ENCODE results near the gene SLC1A4. TPM values are rescaled to one million over a fixed set of nuclear protein-coding genes. Genes with fewer than 3 reads are reported as not detected.

The SLC1A4 gene
- total RNA-seq, 2 donors from 2014 or later: 24.2 to 33.8 TPM

DNA sequence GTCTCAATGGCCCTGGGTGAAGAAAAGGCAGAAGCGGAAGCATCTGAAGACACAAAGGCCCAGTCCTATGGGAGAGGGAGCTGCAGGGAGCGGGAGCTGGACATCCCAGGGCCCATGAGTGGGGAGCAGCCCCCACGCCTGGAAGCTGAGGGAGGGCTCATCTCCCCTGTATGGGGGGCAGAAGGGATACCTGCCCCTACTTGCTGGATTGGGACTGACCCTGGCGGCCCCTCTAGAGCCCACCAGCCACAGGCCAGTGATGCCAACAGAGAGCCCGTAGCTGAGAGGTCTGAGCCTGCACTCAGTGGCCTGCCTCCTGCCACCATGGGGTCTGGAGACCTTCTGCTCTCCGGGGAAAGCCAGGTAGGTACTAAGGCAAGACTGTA lies 80.2 kb downstream of the SLC1A4 start:
- no peaks in the 10 kb centered on the region for H3K27me3 ChIP-seq (replicated peaks; ENCODE audit: insufficient read depth)
- no peaks in the 10 kb centered on the region for H3K9me3 ChIP-seq
- H3K4me3 ChIP-seq: no peak overlapping the region
- H3K4me1 ChIP-seq (ENCODE audit: control insufficient read depth in 1 of 2, low read depth in 2 of 2): peaks cover 40 to 59% of the 10 kb centered on the region in 2 donors
- peaks cover 25% of the 10 kb centered on the region for H3K36me3 ChIP-seq
- DNase-seq (ENCODE audit: low spot score) (no peak), ATAC-seq (ENCODE audit: insufficient number of reproducible peaks, low FRiP score, low read depth) (no peak)
- TF ChIP-seq, protein P1, sequence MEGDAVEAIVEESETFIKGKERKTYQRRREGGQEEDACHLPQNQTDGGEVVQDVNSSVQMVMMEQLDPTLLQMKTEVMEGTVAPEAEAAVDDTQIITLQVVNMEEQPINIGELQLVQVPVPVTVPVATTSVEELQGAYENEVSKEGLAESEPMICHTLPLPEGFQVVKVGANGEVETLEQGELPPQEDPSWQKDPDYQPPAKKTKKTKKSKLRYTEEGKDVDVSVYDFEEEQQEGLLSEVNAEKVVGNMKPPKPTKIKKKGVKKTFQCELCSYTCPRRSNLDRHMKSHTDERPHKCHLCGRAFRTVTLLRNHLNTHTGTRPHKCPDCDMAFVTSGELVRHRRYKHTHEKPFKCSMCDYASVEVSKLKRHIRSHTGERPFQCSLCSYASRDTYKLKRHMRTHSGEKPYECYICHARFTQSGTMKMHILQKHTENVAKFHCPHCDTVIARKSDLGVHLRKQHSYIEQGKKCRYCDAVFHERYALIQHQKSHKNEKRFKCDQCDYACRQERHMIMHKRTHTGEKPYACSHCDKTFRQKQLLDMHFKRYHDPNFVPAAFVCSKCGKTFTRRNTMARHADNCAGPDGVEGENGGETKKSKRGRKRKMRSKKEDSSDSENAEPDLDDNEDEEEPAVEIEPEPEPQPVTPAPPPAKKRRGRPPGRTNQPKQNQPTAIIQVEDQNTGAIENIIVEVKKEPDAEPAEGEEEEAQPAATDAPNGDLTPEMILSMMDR (IDR thresholded peaks at IDR 0.05): no peak
- peak overlapping the region; percentile 52 to 57 for H3K27ac ChIP-seq

DNA sequence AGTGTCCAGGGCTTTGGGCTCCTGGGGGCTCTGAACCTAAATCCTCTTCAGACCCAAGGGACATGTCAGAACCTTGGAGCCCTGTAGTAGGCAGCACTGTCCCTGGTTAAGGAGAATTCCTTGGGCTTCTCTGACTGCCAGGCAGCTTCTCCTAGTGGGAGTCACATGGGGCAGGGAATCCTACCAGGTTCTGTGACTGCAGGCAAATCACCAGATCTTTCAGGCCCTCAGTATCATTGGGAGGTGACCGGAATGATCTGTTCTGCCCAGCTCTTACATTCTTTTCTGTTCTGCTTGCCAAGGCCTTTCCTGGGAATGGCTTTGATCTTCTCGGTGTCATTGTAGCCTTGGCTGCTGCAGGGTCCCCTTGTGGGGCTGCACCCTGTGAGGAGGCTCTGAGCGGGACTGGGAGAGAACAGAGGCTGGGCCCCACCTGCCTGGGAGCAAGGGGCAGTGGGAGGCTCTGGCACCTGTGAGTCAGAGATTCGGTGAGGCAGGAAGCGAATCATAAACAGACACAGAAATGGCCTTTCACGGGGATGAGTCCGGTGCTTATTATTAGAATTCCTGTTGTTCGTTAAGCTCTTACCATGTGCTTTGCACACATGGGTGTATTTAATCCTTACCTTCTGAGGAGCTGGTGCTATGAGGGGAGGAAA lies 81.1 kb downstream of the SLC1A4 start:
- ATAC-seq (ENCODE audit: insufficient number of reproducible peaks, low FRiP score, low read depth): no peak
- Histone ChIP-seq H3K36me3 (peaks cover 25% of the 10 kb centered on the region), H3K4me3 (no peak overlapping the region), H3K4me1 (ENCODE audit: control insufficient read depth in 1 of 2, low read depth in 2 of 2) (peaks cover 42 to 59% of the 10 kb centered on the region in 2 donors), H3K9me3 (no peaks in the 10 kb centered on the region), H3K27ac (peak overlapping the region; percentile 52 to 57), H3K27me3 (replicated peaks; ENCODE audit: insufficient read depth) (no peaks in the 10 kb centered on the region)
- TF ChIP-seq, protein P1 (IDR thresholded peaks at IDR 0.05): peak; percentile 10
- DNase-seq (ENCODE audit: low spot score): no peak

DNA sequence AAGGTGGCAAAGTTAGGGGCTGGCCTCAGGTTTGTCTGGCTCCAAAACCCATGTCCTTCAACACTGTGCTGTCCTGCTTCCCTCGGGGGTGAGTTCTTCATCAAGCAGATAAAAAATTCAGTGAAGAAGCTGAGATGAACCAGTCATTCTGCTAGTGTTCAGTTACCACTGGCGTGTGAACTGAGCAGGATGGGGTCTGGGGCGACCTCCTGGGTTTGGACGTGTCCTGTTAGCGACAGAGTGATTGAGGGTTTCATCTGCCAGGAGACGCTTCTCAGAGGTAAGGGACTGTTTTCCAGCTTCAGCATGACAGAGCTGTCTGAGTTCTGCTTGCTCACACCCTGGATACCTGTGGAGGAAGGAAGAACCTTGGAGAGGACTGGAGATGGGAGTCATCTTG lies 81.7 kb downstream of the SLC1A4 start:
- peak overlapping the region; percentile 52 to 57 for H3K27ac ChIP-seq
- peaks cover 43 to 59% of the 10 kb centered on the region in 2 donors for H3K4me1 ChIP-seq (ENCODE audit: control insufficient read depth in 1 of 2, low read depth in 2 of 2)
- ATAC-seq (ENCODE audit: insufficient number of reproducible peaks, low FRiP score, low read depth) (no peak), DNase-seq (ENCODE audit: low spot score) (no peak)
- H3K9me3 ChIP-seq: no peaks in the 10 kb centered on the region
- no peaks in the 10 kb centered on the region for H3K27me3 ChIP-seq (replicated peaks; ENCODE audit: insufficient read depth)
- H3K4me3 ChIP-seq: no peak overlapping the region
- H3K36me3 ChIP-seq: peaks cover 25% of the 10 kb centered on the region
- TF ChIP-seq, protein P1 (IDR thresholded peaks at IDR 0.05): no peak

- H3K4me3 ChIP-seq: no peak overlapping the region
- H3K9me3 ChIP-seq: no peaks in the 10 kb centered on the region
- DNase-seq (ENCODE audit: low spot score): no peak
- no peak for ATAC-seq (ENCODE audit: insufficient number of reproducible peaks, low FRiP score, low read depth)
- TF ChIP-seq, protein P1 (IDR thresholded peaks at IDR 0.05): no peak
- no peaks in the 10 kb centered on the region for H3K27me3 ChIP-seq (replicated peaks; ENCODE audit: insufficient read depth)
- H3K4me1 ChIP-seq (ENCODE audit: control insufficient read depth in 1 of 2, low read depth in 2 of 2): peaks cover 50 to 63% of the 10 kb centered on the region in 2 donors
- H3K36me3 ChIP-seq: peaks cover 25% of the 10 kb centered on the region
- H3K27ac ChIP-seq: no peak overlapping the region
Observed at GRCh38 chr2:65071499-65072180, 82.4 kb downstream of the SLC1A4 start.

DNA sequence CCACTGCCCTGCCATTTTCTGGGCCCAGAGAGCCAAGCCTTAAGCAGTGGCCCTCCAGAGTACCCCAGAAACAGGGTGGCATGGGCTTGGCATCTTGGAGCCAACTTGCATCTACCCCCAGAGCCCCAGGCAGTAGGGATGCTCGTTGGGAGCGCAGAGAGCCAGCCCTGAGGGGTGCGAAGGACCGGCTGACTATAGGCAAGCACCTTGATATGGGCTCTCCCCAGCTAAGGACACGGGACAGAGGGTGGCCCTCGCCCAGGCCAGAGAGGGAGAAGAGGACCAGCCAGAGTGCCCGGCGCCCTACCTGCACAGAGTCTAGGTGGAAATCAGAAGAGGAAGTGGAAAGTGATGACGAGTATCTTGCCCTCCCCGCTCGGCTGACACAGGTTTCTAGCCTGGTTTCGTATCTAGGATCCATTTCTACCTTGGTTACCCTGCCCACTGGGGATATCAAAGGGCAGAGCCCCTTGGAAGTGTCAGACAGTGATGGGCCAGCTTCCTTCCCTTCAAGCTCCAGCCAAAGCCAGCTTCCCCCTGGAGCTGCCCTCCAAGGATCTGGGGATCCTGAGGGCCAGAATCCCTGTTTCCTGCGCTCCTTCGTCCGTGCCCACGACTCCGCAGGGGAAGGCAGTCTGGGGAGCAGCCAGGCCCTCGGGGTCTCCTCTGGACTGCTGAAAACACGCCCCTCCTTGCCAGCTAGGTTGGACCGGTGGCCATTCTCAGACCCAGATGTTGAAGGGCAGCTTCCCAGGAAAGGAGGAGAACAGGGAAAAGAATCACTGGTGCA lies 83.2 kb downstream of the SLC1A4 start:
- peaks cover 25% of the 10 kb centered on the region for H3K36me3 ChIP-seq
- ATAC-seq (ENCODE audit: insufficient number of reproducible peaks, low FRiP score, low read depth): no peak
- no peaks in the 10 kb centered on the region for H3K27me3 ChIP-seq (replicated peaks; ENCODE audit: insufficient read depth)
- H3K9me3 ChIP-seq: no peaks in the 10 kb centered on the region
- H3K4me1 ChIP-seq (ENCODE audit: control insufficient read depth in 1 of 2, low read depth in 2 of 2): peaks cover 48 to 65% of the 10 kb centered on the region in 2 donors
- DNase-seq (ENCODE audit: low spot score): no peak
- TF ChIP-seq, protein P1 (IDR thresholded peaks at IDR 0.05): no peak
- H3K4me3 ChIP-seq: no peak overlapping the region
- H3K27ac ChIP-seq: no peak overlapping the region
